B cell (primary cell): ENCODE data around the gene KLF7. TPM values are rescaled to one million over a fixed set of nuclear protein-coding genes. Genes with fewer than 3 reads are reported as not detected.

ENCODE experiments used
- ATAC-seq: fragments of 200-7000 bp; cut with Tn5 transposase; one replicate; pipeline ENCODE4 v1.10.0; 2021; ENCODE audit warnings: low read depth, mild to moderate bottlenecking, moderate number of reproducible peaks, moderate library complexity
- CTCF ChIA-PET: fragments of 350-600 bp; sonication (Branson Sonifier 250); formaldehyde crosslinking; loops from one replicate; lab custom pipeline; 2021; ENCODE audit warnings: antibody characterized with exemption, inconsistent platforms; lab: Charles Lee
- POLR2A ChIA-PET: fragments of 350-600 bp; sonication (Branson Sonifier 250); formaldehyde crosslinking; loops from one replicate; lab custom pipeline; 2021; ENCODE audit warnings: antibody characterized with exemption; lab: Charles Lee
- DNase-seq: peaks from one replicate; pipeline ENCODE4 v3.0.0; 2013
- H2AFZ ChIP-seq: 2 replicates; pipeline ENCODE4 v1.6.1; 2012; ENCODE audit warnings: mild to moderate bottlenecking, low read depth, low read length; ENCODE audit not compliant: insufficient read depth, poor library complexity, severe bottlenecking
- H3K27ac ChIP-seq, 2 donors: 1 replicate in 1 of 2; 2 replicates in 1 of 2; pipeline ENCODE4 v1.5.1; 2012 to 2013; ENCODE audit warnings: low read length in 2 of 2, mild to moderate bottlenecking in 2 of 2, moderate library complexity in 1 of 2
- H3K27me3 ChIP-seq, 4 experiments: fragments of 200-600 bp in 1 of 4; sonication (generic) in 1 of 4; replicated peaks in 1 of 4; 1 replicate in 2 of 4; 2 replicates in 2 of 4; pipeline versions ENCODE4 v1.6.1 to v1.7.0; 2013 to 2016; ENCODE audit warnings: low read length in 3 of 4, mild to moderate bottlenecking in 2 of 4, mixed read lengths in 1 of 4, moderate library complexity in 1 of 4; ENCODE audit not compliant: insufficient read depth in 4 of 4, control insufficient read depth in 3 of 4; ENCODE audit errors: control extremely low read depth in 1 of 4
- H3K36me3 ChIP-seq, 2 experiments: replicated peaks in 1 of 2; 1 replicate in 1 of 2; 2 replicates in 1 of 2; pipeline versions ENCODE4 v1.6.1 to v1.7.1; 2013; ENCODE audit warnings: low read length in 1 of 2; ENCODE audit not compliant: insufficient read depth in 2 of 2, control insufficient read depth in 1 of 2; ENCODE audit errors: control extremely low read depth in 1 of 2, extremely low read depth in 1 of 2
- H3K4me1 ChIP-seq, 2 donors: fragments of 200-600 bp in 1 of 2; sonication (generic) in 1 of 2; 1 replicate in 1 of 2; 2 replicates in 1 of 2; pipeline versions ENCODE4 v1.5.1 to v1.6.1; 2013 to 2017; ENCODE audit warnings: low read length in 2 of 2; ENCODE audit not compliant: control insufficient read depth in 2 of 2, insufficient read depth in 2 of 2
- H3K4me2 ChIP-seq: replicated peaks from 2 replicates; pipeline ENCODE3; 2012; ENCODE audit warnings: mild to moderate bottlenecking, low read depth, low read length; ENCODE audit not compliant: poor library complexity, severe bottlenecking
- H3K4me3 ChIP-seq, 5 experiments: fragments of 200-600 bp in 1 of 5; sonication (generic) in 1 of 5; 1 replicate in 3 of 5; 2 replicates in 2 of 5; pipeline versions ENCODE4 v1.5.1 to v1.7.0; 2011 to 2016; ENCODE audit warnings: low read length in 4 of 5, mild to moderate bottlenecking in 4 of 5, low read depth in 2 of 5, control low read depth in 1 of 5, moderate library complexity in 1 of 5; ENCODE audit not compliant: insufficient read depth in 1 of 5; ENCODE audit errors: control extremely low read depth in 1 of 5, extremely low read depth in 1 of 5
- H3K79me2 ChIP-seq: fragments of 200-600 bp; sonication (generic); one replicate; pipeline ENCODE4 v1.6.0; 2016; ENCODE audit warnings: low read length; ENCODE audit not compliant: control insufficient read depth, insufficient read depth
- H3K9ac ChIP-seq: fragments of 200-600 bp; sonication (generic); 2 replicates; pipeline ENCODE4 v1.6.1; 2017; ENCODE audit warnings: mild to moderate bottlenecking, low read length, moderate library complexity
- H3K9me3 ChIP-seq, 3 donors: one replicate each; pipeline versions ENCODE4 v1.6.1 to v1.7.1; 2013; ENCODE audit warnings: low read length in 2 of 3; ENCODE audit not compliant: control insufficient read depth in 2 of 3, insufficient read depth in 1 of 3; ENCODE audit errors: control extremely low read depth in 1 of 3
- H4K20me1 ChIP-seq: 2 replicates; pipeline ENCODE4 v1.6.0; 2012; ENCODE audit warnings: mild to moderate bottlenecking, low read length; ENCODE audit not compliant: insufficient read depth, control insufficient read depth, poor library complexity, severe bottlenecking
- H3K27ac Mint-ChIP-seq: one replicate; pipeline ENCODE4 v1.8.0; 2021; ENCODE audit warnings: mixed read lengths
- H3K27me3 Mint-ChIP-seq: one replicate; pipeline ENCODE4 v1.8.0; 2021; ENCODE audit warnings: mixed read lengths
- H3K4me1 Mint-ChIP-seq: one replicate; pipeline ENCODE4 v1.8.0; 2021; ENCODE audit warnings: mixed read lengths
- H3K4me3 Mint-ChIP-seq: one replicate; pipeline ENCODE4 v1.8.0; 2021; ENCODE audit warnings: mixed read lengths
- H3K9me3 Mint-ChIP-seq: one replicate; pipeline ENCODE4 v1.8.0; 2022; ENCODE audit warnings: mixed read lengths; ENCODE audit not compliant: insufficient read depth
- EZH2 ChIP-seq: IDR thresholded peaks from 2 replicates; pipeline ENCODE4 v1.6.1; 2012; ENCODE audit warnings: borderline replicate concordance, low read depth, mild to moderate bottlenecking, moderate library complexity, low read length; ENCODE audit not compliant: insufficient read depth, poor library complexity, severe bottlenecking
- WGBS: methylation state at CpG from one replicate; pipeline ENCODE4 v1.1.5; 2013; ENCODE audit warnings: missing lambda C conversion rate; ENCODE audit not compliant: insufficient coverage; 5-methylcytosine and 5-hydroxymethylcytosine counted together
- intact Hi-C: fragments of 100-400 bp; cut with micrococcal nuclease; formaldehyde crosslinking; loops from one replicate; pipeline ENCODE4 v1.10.0; 2022
- polyA plus RNA-seq: library from polyadenylated mRNA; depleted of rRNA; stranded (reverse); fragments of >200 nt; gene quantifications from 2 replicates; pipeline ENCODE4 v1.2.3, GENCODE V29; 2012
- total RNA-seq, 2 donors: library from RNA; stranded (reverse); fragments of 120-200 nt in 1 of 2; gene quantifications; 1 replicate in 1 of 2; 2 replicates in 1 of 2; pipeline versions ENCODE4 v1.2.3 to v1.2.4, GENCODE V29; 2013 to 2022
- TF ChIP-seq, protein P1 (sequence below): fragments of 200-600 bp; IDR thresholded peaks from one replicate; pipeline ENCODE4 v1.8.0; 2022; ENCODE audit warnings: antibody characterized with exemption, mild to moderate bottlenecking

Gene KLF7
- total and polyA plus RNA-seq, 2 donors (not counting 1 experiment from before 2014, with no cell fraction given), result 46.2 to 93.2 TPM

DNA sequence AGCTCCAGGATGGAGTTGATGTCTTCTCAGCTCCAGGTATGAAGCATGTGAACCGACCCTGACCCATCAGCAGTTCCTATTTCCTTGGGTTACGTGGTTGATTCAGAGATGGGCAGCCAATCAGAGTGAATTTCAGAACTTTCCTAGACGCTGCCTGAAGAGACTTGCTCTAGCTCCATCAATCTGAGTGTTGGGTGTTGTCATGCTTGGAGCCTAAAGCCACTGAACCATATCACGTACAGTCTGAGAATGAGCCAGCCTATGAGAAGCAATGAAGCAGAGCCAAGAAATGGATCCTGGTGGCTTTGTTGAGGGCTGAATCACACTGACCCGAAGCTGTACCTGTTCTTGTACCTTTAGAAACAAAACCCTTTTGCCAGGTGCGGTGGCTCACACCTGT, 19.6 kb upstream of the KLF7 start:
- CTCF ChIA-PET, result no interaction called here
- H3K27me3 Mint-ChIP-seq, result peaks cover 8% of the 10 kb centered on the region
- Histone ChIP-seq H4K20me1 (no peaks in the 10 kb centered on the region), H3K27ac (no peak overlapping the region), H3K27me3 (no peaks in the 10 kb centered on the region), H3K9ac (no peak overlapping the region), H3K4me1 (no peaks in the 10 kb centered on the region), H3K9me3 (peaks cover 4 to 10% (median 4%) of the 10 kb centered on the region in 3 donors), H3K79me2 (no peaks in the 10 kb centered on the region), H3K4me2 (no peak overlapping the region), H2AFZ (no peak overlapping the region), H3K36me3 (peaks cover 0 to 1% of the 10 kb centered on the region in 2 experiments), H3K4me3 (no peak overlapping the region)
- DNase-seq (no peak), ATAC-seq (no peak)
- intact Hi-C loops, result no loop called here
- no peak overlapping the region for H3K27ac Mint-ChIP-seq
- WGBS, result 79% methylated on average over 6 of the region's 6 CpGs
- TF ChIP-seq EZH2, result no peak
- TF ChIP-seq, protein P1, sequence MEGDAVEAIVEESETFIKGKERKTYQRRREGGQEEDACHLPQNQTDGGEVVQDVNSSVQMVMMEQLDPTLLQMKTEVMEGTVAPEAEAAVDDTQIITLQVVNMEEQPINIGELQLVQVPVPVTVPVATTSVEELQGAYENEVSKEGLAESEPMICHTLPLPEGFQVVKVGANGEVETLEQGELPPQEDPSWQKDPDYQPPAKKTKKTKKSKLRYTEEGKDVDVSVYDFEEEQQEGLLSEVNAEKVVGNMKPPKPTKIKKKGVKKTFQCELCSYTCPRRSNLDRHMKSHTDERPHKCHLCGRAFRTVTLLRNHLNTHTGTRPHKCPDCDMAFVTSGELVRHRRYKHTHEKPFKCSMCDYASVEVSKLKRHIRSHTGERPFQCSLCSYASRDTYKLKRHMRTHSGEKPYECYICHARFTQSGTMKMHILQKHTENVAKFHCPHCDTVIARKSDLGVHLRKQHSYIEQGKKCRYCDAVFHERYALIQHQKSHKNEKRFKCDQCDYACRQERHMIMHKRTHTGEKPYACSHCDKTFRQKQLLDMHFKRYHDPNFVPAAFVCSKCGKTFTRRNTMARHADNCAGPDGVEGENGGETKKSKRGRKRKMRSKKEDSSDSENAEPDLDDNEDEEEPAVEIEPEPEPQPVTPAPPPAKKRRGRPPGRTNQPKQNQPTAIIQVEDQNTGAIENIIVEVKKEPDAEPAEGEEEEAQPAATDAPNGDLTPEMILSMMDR, result no peak
- H3K4me1 Mint-ChIP-seq, result no peaks in the 10 kb centered on the region
- H3K9me3 Mint-ChIP-seq, result peaks cover 6% of the 10 kb centered on the region
- no peak overlapping the region for H3K4me3 Mint-ChIP-seq
- POLR2A ChIA-PET, result no interaction called here

DNA sequence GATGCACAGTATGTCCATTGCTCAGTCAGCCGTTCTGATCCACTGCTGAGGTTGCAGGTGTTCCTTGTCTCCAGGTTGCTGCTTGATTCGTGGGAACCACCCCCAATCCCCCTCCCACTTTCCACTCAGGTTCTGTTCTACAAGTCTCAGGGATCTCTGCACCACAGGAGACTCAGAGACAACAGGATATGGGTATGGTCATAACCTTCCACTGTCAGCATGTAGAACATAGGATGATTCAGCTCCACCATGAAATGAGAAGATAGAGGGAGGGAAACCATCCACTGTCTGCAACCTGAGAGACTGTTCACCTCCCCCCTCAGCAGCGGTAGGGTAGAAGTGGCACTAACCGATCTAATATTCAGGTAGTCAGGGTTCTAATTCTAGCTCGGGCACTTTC, 19.0 kb upstream of the KLF7 start:
- Histone ChIP-seq H3K9me3 (peaks cover 4 to 10% (median 4%) of the 10 kb centered on the region in 3 donors), H2AFZ (no peak overlapping the region), H3K36me3 (peaks cover 0 to 1% of the 10 kb centered on the region in 2 experiments), H4K20me1 (no peaks in the 10 kb centered on the region), H3K4me2 (no peak overlapping the region), H3K9ac (no peak overlapping the region), H3K27ac (no peak overlapping the region), H3K79me2 (no peaks in the 10 kb centered on the region), H3K4me1 (no peaks in the 10 kb centered on the region), H3K27me3 (no peaks in the 10 kb centered on the region), H3K4me3 (no peak overlapping the region)
- 100% methylated on average over 1 of the region's 5 CpGs for WGBS
- CTCF ChIA-PET, result interaction anchor here (0.7 kb wide), 1 partner anchor 52 kb away, joined by 3 read pairs; no protein-coding TSS in a partner anchor
- no peaks in the 10 kb centered on the region for H3K4me1 Mint-ChIP-seq
- peaks cover 6% of the 10 kb centered on the region for H3K9me3 Mint-ChIP-seq
- DNase-seq (no peak), ATAC-seq (no peak)
- POLR2A ChIA-PET, result no interaction called here
- peaks cover 8% of the 10 kb centered on the region for H3K27me3 Mint-ChIP-seq
- H3K27ac Mint-ChIP-seq, result no peak overlapping the region
- H3K4me3 Mint-ChIP-seq, result no peak overlapping the region
- TF ChIP-seq, protein P1, result no peak
- TF ChIP-seq EZH2, result no peak
- intact Hi-C loops, result no loop called here
